ENCODE measurements around the gene ENOSF1. TPM values are rescaled to one million over a fixed set of nuclear protein-coding genes. Genes with fewer than 3 reads are reported as not detected.

ENOSF1 gene
- polyA plus RNA-seq, 1 of the 3 experiments (the other 2 are of a cell fraction) = 23.3 TPM

- POLR2A ChIA-PET = no interaction called here
- no peaks in the 10 kb centered on the region for H3K27me3 ChIP-seq (ENCODE audit: insufficient read depth)
- no peaks in the 10 kb centered on the region for H4K20me1 ChIP-seq (ENCODE audit: insufficient read depth)
- H3F3A ChIP-seq (replicated peaks; ENCODE audit: insufficient read depth) = no peaks in the 10 kb centered on the region
- H3K4me2 ChIP-seq = no peak overlapping the region
- CTCF ChIA-PET = no interaction called here
- H3K9me2 ChIP-seq = no peaks in the 10 kb centered on the region
- H3K36me3 ChIP-seq (replicated peaks in 1 of 2; ENCODE audit: control insufficient read depth in 1 of 2, insufficient read depth in 2 of 2, low read length in 1 of 2) = no peaks in the 10 kb centered on the region
- no peak overlapping the region for H3K4me3 ChIP-seq (ENCODE audit: low read depth in 2 of 2, low read length in 1 of 2)
- H2AFZ ChIP-seq (ENCODE audit: low read depth) = no peak overlapping the region
- TF ChIP-seq RXRA (IDR thresholded peaks at IDR 0.05; ENCODE audit: borderline replicate concordance, low read depth) (no peak), RFX5 (IDR thresholded peaks at IDR 0.05; ENCODE audit: low read length) (no peak), FOSL2 (IDR thresholded peaks at IDR 0.05; ENCODE audit: borderline replicate concordance, low read depth) (no peak), NFIC (IDR thresholded peaks at IDR 0.05; ENCODE audit: borderline replicate concordance) (no peak), MEF2A (IDR thresholded peaks at IDR 0.05; ENCODE audit: borderline replicate concordance, low read depth) (no peak)
- TF ChIP-seq, protein P1, sequence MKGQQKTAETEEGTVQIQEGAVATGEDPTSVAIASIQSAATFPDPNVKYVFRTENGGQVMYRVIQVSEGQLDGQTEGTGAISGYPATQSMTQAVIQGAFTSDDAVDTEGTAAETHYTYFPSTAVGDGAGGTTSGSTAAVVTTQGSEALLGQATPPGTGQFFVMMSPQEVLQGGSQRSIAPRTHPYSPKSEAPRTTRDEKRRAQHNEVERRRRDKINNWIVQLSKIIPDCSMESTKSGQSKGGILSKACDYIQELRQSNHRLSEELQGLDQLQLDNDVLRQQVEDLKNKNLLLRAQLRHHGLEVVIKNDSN (IDR thresholded peaks at IDR 0.05; ENCODE audit: borderline replicate concordance, low read depth) = no peak
- H3K9me3 ChIP-seq = no peaks in the 10 kb centered on the region
- H3K4me1 ChIP-seq (ENCODE audit: control insufficient read depth in 1 of 2, insufficient read depth in 2 of 2, low read depth in 1 of 2, low read length in 1 of 2) = no peaks in the 10 kb centered on the region; a peak in 1 of 4 replicates
- no peak for DNase-seq
- H3K9ac ChIP-seq = no peak overlapping the region
- 56% methylated on average over 1 of the region's 1 CpG for WGBS (ENCODE audit: low lambda C conversion rate)
- H3K27ac ChIP-seq (ENCODE audit: low read depth in 2 of 2, low read length in 1 of 2) = no peak overlapping the region
- H3K79me2 ChIP-seq (ENCODE audit: insufficient read depth) = no peaks in the 10 kb centered on the region
These were observed 11.2 kb upstream of the ENOSF1 start for GRCh38 chr18:723541-724080.

GRCh38 chr18:717003-717402 is 4.6 kb upstream of the ENOSF1 start:
- Histone ChIP-seq H3K27me3 (ENCODE audit: insufficient read depth) (no peaks in the 10 kb centered on the region), H3K9ac (no peak overlapping the region), H3K79me2 (ENCODE audit: insufficient read depth) (no peaks in the 10 kb centered on the region), H3K4me3 (ENCODE audit: low read depth in 2 of 2, low read length in 1 of 2) (no peak overlapping the region), H2AFZ (ENCODE audit: low read depth) (no peak overlapping the region), H3K36me3 (replicated peaks in 1 of 2; ENCODE audit: control insufficient read depth in 1 of 2, insufficient read depth in 2 of 2, low read length in 1 of 2) (no peaks in the 10 kb centered on the region), H3F3A (replicated peaks; ENCODE audit: insufficient read depth) (peaks cover 27% of the 10 kb centered on the region), H3K27ac (ENCODE audit: low read depth in 2 of 2, low read length in 1 of 2) (no peak overlapping the region), H3K9me3 (no peaks in the 10 kb centered on the region), H3K4me2 (no peak overlapping the region), H3K4me1 (ENCODE audit: control insufficient read depth in 1 of 2, insufficient read depth in 2 of 2, low read depth in 1 of 2, low read length in 1 of 2) (no peaks in the 10 kb centered on the region), H3K9me2 (no peaks in the 10 kb centered on the region), H4K20me1 (ENCODE audit: insufficient read depth) (no peaks in the 10 kb centered on the region)
- ChIA-PET POLR2A (no interaction called here), CTCF (no interaction called here)
- DNase-seq = no peak
- TF ChIP-seq MEF2A (IDR thresholded peaks at IDR 0.05; ENCODE audit: borderline replicate concordance, low read depth) = no peak
- no peak for TF ChIP-seq JUND (IDR thresholded peaks at IDR 0.05)
- TF ChIP-seq CHD2 (IDR thresholded peaks at IDR 0.05; ENCODE audit: low read length, partially characterized antibody) = no peak
- no peak for TF ChIP-seq NRF1 (IDR thresholded peaks at IDR 0.05; ENCODE audit: low read depth, low read length)
- TF ChIP-seq USF2 (IDR thresholded peaks at IDR 0.05; ENCODE audit: borderline replicate concordance, low read depth, low read length) = no peak
- TF ChIP-seq SIN3A (IDR thresholded peaks at IDR 0.05; ENCODE audit: borderline replicate concordance, low read depth, low read length) = no peak
- TF ChIP-seq RAD21 (IDR thresholded peaks at IDR 0.05; ENCODE audit: low read length) = no peak
- TF ChIP-seq, protein P1 (IDR thresholded peaks at IDR 0.05; ENCODE audit: borderline replicate concordance, low read depth) = no peak
- no peak for TF ChIP-seq ELF1 (IDR thresholded peaks at IDR 0.05)
- 78% methylated on average over 4 of the region's 4 CpGs for WGBS (ENCODE audit: low lambda C conversion rate)

Measured in SK-N-SH (cell line).